NCI-H82 treated with DMSO at 0.1 percent for 48 hours (cell line): ENCODE measurements around the gene DUXA.

Experiments
- DNase-seq: peaks from one replicate; lab custom pipeline; 2025; ENCODE audit not compliant: unreplicated experiment; lab: John Stamatoyannopoulos, UW

DUXA gene

DNA sequence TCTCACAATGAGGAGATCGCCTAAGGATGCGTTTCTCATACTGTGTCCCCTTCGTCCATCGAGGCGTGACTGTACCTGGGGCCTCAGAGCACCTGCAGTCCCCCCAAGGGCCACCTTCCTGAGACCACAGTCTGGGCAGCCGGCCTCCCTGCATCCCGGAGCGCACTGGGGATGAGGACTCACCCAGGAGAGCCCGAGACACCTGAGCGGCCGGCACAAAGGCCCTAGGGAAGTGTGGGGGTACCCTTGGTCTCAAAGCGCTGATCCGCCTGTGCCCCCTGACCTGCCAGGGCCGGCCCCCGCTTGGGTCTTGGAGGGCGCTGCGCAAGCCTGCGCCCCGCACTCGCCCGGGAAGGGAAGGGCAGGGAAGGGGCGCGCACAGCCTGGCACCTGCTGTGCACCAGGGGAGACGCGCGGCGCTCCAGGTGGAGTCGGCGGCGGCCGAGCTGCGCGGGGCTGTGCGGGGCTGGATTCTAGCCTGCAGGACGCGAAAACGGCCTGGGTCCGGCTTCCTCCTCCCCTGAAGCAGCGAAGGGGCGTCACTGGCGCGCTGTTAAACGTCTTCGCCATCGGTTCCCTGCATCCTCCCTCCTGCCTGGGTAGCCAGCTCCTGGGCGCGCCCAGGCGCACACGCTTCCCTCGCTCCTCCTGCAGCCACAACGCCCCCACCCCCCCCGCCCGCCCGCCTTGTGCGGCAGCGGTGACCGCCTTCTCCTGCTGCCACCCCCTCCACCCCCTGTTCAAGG is 61.1 kb downstream of the DUXA start:
- no peak for DNase-seq
